Smooth muscle cell (in vitro differentiated cells): ENCODE data around the gene LYPD8. TPM values are rescaled to one million over a fixed set of nuclear protein-coding genes. Genes with fewer than 3 reads are reported as not detected.

Experiments
- DNase-seq: peaks from one replicate; lab custom pipeline; 2025; ENCODE audit not compliant: unreplicated experiment; lab: John Stamatoyannopoulos, UW
- H2AFZ ChIP-seq: fragments of 200-600 bp; sonication (generic); 2 replicates; pipeline ENCODE4 v1.6.0; 2016; ENCODE audit warnings: antibody characterized with exemption, low read depth, mild to moderate bottlenecking
- H3F3A ChIP-seq: fragments of 200-600 bp; sonication (generic); 2 replicates; pipeline ENCODE4 v1.6.0; 2017; ENCODE audit warnings: antibody characterized with exemption, low read depth
- H3K27ac ChIP-seq: fragments of 200-600 bp; sonication (generic); 2 replicates; pipeline ENCODE4 v1.5.1; 2016; ENCODE audit warnings: low read depth, mild to moderate bottlenecking
- H3K27me3 ChIP-seq: fragments of 200-600 bp; sonication (generic); 2 replicates; pipeline ENCODE4 v1.6.1; 2016; ENCODE audit warnings: low read depth, mild to moderate bottlenecking
- H3K36me3 ChIP-seq: fragments of 200-600 bp; sonication (generic); 2 replicates; pipeline ENCODE4 v1.5.1; 2016; ENCODE audit warnings: low read depth
- H3K4me1 ChIP-seq: fragments of 200-600 bp; sonication (generic); 2 replicates; pipeline ENCODE4 v1.5.1; 2016; ENCODE audit warnings: low read depth
- H3K4me2 ChIP-seq: fragments of 200-600 bp; sonication (generic); 2 replicates; pipeline ENCODE4 v1.6.0; 2016; ENCODE audit warnings: mild to moderate bottlenecking
- H3K4me3 ChIP-seq: fragments of 200-600 bp; sonication (generic); 2 replicates; pipeline ENCODE4 v1.5.1; 2016; ENCODE audit warnings: mild to moderate bottlenecking
- H3K79me2 ChIP-seq: fragments of 200-600 bp; sonication (generic); 2 replicates; pipeline ENCODE4 v1.6.0; 2016; ENCODE audit warnings: low read depth, mild to moderate bottlenecking
- H3K9ac ChIP-seq: fragments of 200-600 bp; sonication (generic); 2 replicates; pipeline ENCODE4 v1.6.0; 2016; ENCODE audit warnings: low read depth
- H3K9me3 ChIP-seq: fragments of 200-600 bp; sonication (generic); replicated peaks from 2 replicates; pipeline ENCODE4 v1.5.1; 2016; ENCODE audit warnings: low read depth
- H4K20me1 ChIP-seq: fragments of 200-600 bp; sonication (generic); 2 replicates; pipeline ENCODE4 v1.6.0; 2016; ENCODE audit warnings: low read depth
- WGBS: methylation state at CpG from one replicate; pipeline ENCODE4 v1.1.7; 2016; ENCODE audit warnings: low lambda C conversion rate; 5-methylcytosine and 5-hydroxymethylcytosine counted together
- polyA plus RNA-seq: library from polyadenylated mRNA; unstranded; fragments of >200 nt; fragmentation: Nextera tagmentation; extraction: Ambion mirVana; gene quantifications from 2 replicates; pipeline ENCODE4 v1.2.1, GENCODE V29; 2016
- small RNA-seq: library from RNA; depleted of rRNA; stranded (forward); fragments of <200 nt; gene quantifications from one replicate; pipeline ENCODE3, GENCODE V24; 2014
- total RNA-seq: library from RNA; depleted of rRNA; stranded (reverse); fragments of >200 nt; gene quantifications from 2 replicates; pipeline ENCODE4 v1.2.3, GENCODE V29; 2014
- TF ChIP-seq, protein P1 (sequence below): fragments of 200-600 bp; sonication (generic); IDR thresholded peaks from 2 replicates; pipeline ENCODE4 v1.5.1; 2017; ENCODE audit warnings: borderline replicate concordance, mild to moderate bottlenecking, antibody characterized with exemption; ENCODE audit not compliant: insufficient read depth, poor library complexity, severe bottlenecking

Gene LYPD8
- total and polyA plus RNA-seq, 2 experiments from 2014 or later: not detected

DNA sequence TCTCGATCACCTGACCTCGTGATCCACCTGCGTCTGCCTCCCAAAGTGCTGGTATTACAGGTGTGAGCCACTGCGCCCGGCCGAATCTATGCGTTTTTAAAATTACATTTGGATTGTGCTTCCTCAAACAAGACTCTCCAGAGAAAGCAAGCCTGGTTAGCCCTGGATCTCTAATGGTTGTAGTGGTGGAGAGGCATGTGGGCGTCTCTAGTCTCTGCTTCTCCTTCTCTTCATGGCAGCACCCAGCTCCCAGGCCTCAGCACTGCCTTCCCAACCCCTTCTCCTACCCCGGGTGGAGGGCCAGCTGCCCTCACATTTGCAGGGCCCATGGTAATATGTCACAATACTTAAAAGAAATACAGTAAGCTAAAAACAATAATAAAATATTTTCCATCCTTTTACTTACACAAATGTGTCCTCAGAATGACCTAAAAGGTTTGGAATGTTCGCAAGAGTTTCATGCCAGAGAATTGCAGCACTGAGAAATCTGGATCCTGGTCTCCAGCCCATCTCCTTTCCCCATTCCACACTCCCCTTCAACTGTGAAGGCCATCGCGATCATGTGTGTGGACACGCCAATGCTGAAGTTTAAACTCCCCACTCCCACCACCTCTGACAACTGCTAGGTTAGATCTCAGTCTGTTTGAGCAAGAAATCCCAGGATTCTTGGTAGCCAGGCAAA lies 60.0 kb downstream of the LYPD8 start:
- Histone ChIP-seq H4K20me1 (no peaks in the 10 kb centered on the region), H3K9me3 (peaks cover 23% of the 10 kb centered on the region), H3K4me2 (no peak overlapping the region), H3K4me1 (no peaks in the 10 kb centered on the region), H3K27me3 (no peaks in the 10 kb centered on the region), H3K4me3 (no peak overlapping the region), H3K9ac (no peak overlapping the region), H3K79me2 (no peaks in the 10 kb centered on the region), H3K36me3 (no peaks in the 10 kb centered on the region), H3F3A (no peaks in the 10 kb centered on the region), H3K27ac (no peak overlapping the region), H2AFZ (no peak overlapping the region)
- no peak for DNase-seq
- WGBS: 78% methylated on average over 13 of the region's 13 CpGs
- TF ChIP-seq, protein P1, sequence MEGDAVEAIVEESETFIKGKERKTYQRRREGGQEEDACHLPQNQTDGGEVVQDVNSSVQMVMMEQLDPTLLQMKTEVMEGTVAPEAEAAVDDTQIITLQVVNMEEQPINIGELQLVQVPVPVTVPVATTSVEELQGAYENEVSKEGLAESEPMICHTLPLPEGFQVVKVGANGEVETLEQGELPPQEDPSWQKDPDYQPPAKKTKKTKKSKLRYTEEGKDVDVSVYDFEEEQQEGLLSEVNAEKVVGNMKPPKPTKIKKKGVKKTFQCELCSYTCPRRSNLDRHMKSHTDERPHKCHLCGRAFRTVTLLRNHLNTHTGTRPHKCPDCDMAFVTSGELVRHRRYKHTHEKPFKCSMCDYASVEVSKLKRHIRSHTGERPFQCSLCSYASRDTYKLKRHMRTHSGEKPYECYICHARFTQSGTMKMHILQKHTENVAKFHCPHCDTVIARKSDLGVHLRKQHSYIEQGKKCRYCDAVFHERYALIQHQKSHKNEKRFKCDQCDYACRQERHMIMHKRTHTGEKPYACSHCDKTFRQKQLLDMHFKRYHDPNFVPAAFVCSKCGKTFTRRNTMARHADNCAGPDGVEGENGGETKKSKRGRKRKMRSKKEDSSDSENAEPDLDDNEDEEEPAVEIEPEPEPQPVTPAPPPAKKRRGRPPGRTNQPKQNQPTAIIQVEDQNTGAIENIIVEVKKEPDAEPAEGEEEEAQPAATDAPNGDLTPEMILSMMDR: no peak

- Histone ChIP-seq H4K20me1 (no peaks in the 10 kb centered on the region), H3K27ac (no peak overlapping the region), H2AFZ (no peak overlapping the region), H3F3A (no peaks in the 10 kb centered on the region), H3K4me2 (no peak overlapping the region), H3K27me3 (no peaks in the 10 kb centered on the region), H3K9ac (no peak overlapping the region), H3K9me3 (peaks cover 9% of the 10 kb centered on the region), H3K4me3 (no peak overlapping the region), H3K4me1 (no peaks in the 10 kb centered on the region), H3K79me2 (no peaks in the 10 kb centered on the region), H3K36me3 (no peaks in the 10 kb centered on the region)
- 90% methylated on average over 48 of the region's 51 CpGs for WGBS
- TF ChIP-seq, protein P1: no peak
- DNase-seq: no peak
Observed at GRCh38 chr1:248691567-248692155, 63.9 kb downstream of the LYPD8 start.

Small RNA genes lying within 50 kb of the gene (small RNA-seq; reads per million reads assigned to genes)
- not detected for gene AHCYP8

Other genes with a start within 250 kb of the LYPD8 start
- not detected in 2 replicates for gene OR2G6, start 247.7 kb downstream of the LYPD8 start, total RNA-seq
- gene OR2G6, start 247.7 kb downstream of the LYPD8 start, polyA plus RNA-seq: not detected in 2 replicates
- not detected in 2 replicates for gene OR2T29, start 193.0 kb downstream of the LYPD8 start, total RNA-seq
- gene OR2T29, start 193.0 kb downstream of the LYPD8 start, polyA plus RNA-seq: not detected in 2 replicates
- gene OR2T34, start 181.0 kb downstream of the LYPD8 start, total RNA-seq: not detected in 2 replicates
- not detected in 2 replicates for gene OR2T34, start 181.0 kb downstream of the LYPD8 start, polyA plus RNA-seq
- not detected in 2 replicates for gene OR2T10, start 158.1 kb downstream of the LYPD8 start, total RNA-seq
- not detected in 2 replicates for gene OR2T10, start 158.1 kb downstream of the LYPD8 start, polyA plus RNA-seq
- gene OR2T11, start 120.7 kb downstream of the LYPD8 start, total RNA-seq: not detected in 2 replicates
- gene OR2T11, start 120.7 kb downstream of the LYPD8 start, polyA plus RNA-seq: not detected in 2 replicates
- not detected in 2 replicates for gene OR2T35, start 110.5 kb downstream of the LYPD8 start, total RNA-seq
- gene OR2T35, start 110.5 kb downstream of the LYPD8 start, polyA plus RNA-seq: not detected in 2 replicates
- gene OR2T27, start 100.2 kb downstream of the LYPD8 start, total RNA-seq: not detected in 2 replicates
- gene OR2T27, start 100.2 kb downstream of the LYPD8 start, polyA plus RNA-seq: not detected in 2 replicates
- not detected in 2 replicates for gene OR14I1, start 53.0 kb downstream of the LYPD8 start, total RNA-seq
- gene OR14I1, start 53.0 kb downstream of the LYPD8 start, polyA plus RNA-seq: not detected in 2 replicates
- gene SH3BP5L, start 70.2 kb upstream of the LYPD8 start, total RNA-seq: 14.7 and 18.6 TPM in 2 replicates
- 5.5 and 7.4 TPM in 2 replicates for gene SH3BP5L, start 70.2 kb upstream of the LYPD8 start, polyA plus RNA-seq
- 22.6 and 28.7 TPM in 2 replicates for gene ZNF672, start 82.5 kb upstream of the LYPD8 start, total RNA-seq
- 20.1 and 25.8 TPM in 2 replicates for gene ZNF672, start 82.5 kb upstream of the LYPD8 start, polyA plus RNA-seq
- 10.4 and 24.8 TPM in 2 replicates for gene ZNF692, start 103.3 kb upstream of the LYPD8 start, total RNA-seq
- 25.9 and 40.5 TPM in 2 replicates for gene ZNF692, start 103.3 kb upstream of the LYPD8 start, polyA plus RNA-seq
- gene PGBD2, start 150.5 kb upstream of the LYPD8 start, total RNA-seq: 2.3 and 3.5 TPM in 2 replicates
- 3.5 and 4.0 TPM in 2 replicates for gene PGBD2, start 150.5 kb upstream of the LYPD8 start, polyA plus RNA-seq